ENCODE measurements around the gene CDH4. TPM values are rescaled to one million over a fixed set of nuclear protein-coding genes. Genes with fewer than 3 reads are reported as not detected.

Gene CDH4
- total RNA-seq, 2 experiments from 2014 or later = 0.10 to 0.21 TPM

DNA sequence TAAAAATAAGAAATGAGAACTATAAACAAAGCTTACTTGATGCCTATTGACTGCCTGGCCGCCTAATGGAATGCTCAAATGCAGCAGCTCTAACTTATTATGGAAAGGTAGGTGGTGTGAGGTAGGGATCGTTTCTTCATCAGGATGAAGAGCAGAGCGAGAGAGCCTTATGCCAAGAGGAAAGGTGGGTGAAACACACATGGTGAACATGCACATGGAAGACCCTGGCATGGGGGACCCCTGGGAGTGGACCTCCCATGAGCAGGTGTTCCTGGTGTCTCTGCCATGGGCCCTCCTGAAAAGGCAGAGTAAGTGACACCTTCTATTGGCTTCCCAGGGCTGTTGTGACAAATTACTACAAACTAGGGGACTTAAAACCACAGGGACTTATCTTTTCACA is 130.1 kb downstream of the CDH4 start:
- Mint-ChIP-seq H3K4me1 (ENCODE audit: low read depth) (no peaks in the 10 kb centered on the region), H3K4me3 (no peak overlapping the region), H3K36me3 (no peaks in the 10 kb centered on the region), H3K27me3 (peaks cover 4% of the 10 kb centered on the region), H3K27ac (no peak overlapping the region), H3K9me3 (peaks cover 3% of the 10 kb centered on the region)
- ChIA-PET CTCF (no interaction called here), POLR2A (no interaction called here)
- no peak for DNase-seq
- intact Hi-C loops (cut with micrococcal nuclease) = no loop called here

DNA sequence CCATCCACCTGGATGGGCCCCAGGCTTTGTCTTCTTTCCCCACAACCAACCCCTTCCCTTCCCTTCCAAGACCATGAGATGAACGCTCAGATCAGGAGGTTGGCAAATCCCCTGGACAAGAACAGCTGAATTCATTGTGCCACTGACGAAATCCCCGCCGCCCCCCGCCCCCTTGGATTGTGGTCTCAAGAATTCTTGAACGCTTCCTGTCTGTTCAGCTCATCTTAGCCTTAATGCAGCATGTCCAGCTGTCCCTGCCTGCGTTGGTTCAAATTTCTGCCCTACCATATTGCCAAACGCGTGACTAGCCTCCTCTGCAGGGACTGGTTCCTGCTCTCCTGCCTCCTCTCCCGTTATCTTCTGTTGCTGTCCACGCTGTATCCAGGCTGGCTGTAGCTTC is 133.2 kb downstream of the CDH4 start:
- Mint-ChIP-seq H3K27me3 (peaks cover 7% of the 10 kb centered on the region), H3K4me3 (no peak overlapping the region), H3K9me3 (peaks cover 9% of the 10 kb centered on the region), H3K27ac (no peak overlapping the region), H3K4me1 (ENCODE audit: low read depth) (no peaks in the 10 kb centered on the region), H3K36me3 (no peaks in the 10 kb centered on the region)
- intact Hi-C loops (cut with micrococcal nuclease) = no loop called here
- ChIA-PET CTCF (no interaction called here), POLR2A (no interaction called here)
- no peak for DNase-seq

DNA sequence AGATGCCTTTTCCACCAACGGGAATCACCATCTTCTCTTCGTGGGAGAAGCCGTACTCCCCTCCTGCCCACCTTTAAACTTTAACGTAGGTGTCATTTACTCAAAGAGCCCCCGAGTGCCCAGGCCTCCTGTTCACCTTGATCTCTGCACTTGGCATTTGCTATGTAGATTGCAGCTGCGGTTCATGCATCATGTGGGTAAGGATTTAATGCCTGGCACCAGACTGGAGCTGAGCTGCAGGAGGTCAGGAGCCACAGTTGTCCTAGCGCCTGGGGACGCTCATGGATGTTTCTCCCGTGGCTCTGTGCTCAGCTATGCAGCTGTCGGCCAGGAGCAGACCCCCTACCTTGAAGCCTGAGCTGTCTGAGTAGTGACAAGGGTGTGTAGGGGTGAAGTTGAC is 133.7 kb downstream of the CDH4 start:
- no peak overlapping the region for H3K27ac Mint-ChIP-seq
- H3K4me3 Mint-ChIP-seq = no peak overlapping the region
- H3K4me1 Mint-ChIP-seq (ENCODE audit: low read depth) = no peaks in the 10 kb centered on the region
- ChIA-PET CTCF (no interaction called here), POLR2A (no interaction called here)
- H3K9me3 Mint-ChIP-seq = peaks cover 11% of the 10 kb centered on the region
- DNase-seq = no peak
- H3K36me3 Mint-ChIP-seq = no peaks in the 10 kb centered on the region
- intact Hi-C loops (cut with micrococcal nuclease) = no loop called here
- peaks cover 7% of the 10 kb centered on the region for H3K27me3 Mint-ChIP-seq

DNA sequence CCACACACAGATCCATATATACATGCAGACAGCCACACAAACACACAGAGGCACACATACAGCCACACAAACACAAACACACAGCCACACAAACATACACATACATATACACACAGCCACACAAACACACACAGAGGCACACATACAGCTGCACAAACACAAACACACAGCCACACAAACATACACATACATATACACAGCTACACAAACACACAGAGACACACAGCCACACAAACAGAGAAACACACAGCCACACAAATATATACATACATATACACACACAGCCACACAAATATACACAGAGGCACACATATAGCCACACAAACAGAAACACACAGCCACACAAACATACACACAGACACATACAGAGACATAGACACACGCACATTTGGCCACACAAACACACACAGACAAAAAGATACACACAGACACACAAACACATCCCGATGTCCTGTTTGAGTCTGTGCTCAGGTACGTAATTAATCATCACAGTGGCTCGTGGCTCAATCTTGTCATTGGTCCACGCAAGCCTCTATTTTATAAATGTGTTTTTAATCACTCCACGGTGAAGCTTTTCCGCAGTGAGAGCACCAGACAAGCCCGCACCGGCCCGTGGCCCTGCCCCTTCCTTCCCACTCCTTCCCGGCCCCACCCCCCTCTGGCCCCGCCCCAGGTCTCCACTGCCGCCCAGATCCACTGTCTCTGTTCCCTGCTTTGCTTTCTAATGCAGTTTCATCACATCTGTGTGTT is 135.3 kb downstream of the CDH4 start:
- ChIA-PET CTCF (no interaction called here), POLR2A (no interaction called here)
- intact Hi-C loops (cut with micrococcal nuclease) = no loop called here
- Mint-ChIP-seq H3K4me1 (ENCODE audit: low read depth) (no peaks in the 10 kb centered on the region), H3K36me3 (no peaks in the 10 kb centered on the region), H3K27me3 (peaks cover 7% of the 10 kb centered on the region), H3K9me3 (peaks cover 9% of the 10 kb centered on the region), H3K4me3 (no peak overlapping the region), H3K27ac (no peak overlapping the region)
- peak; percentile 12 for DNase-seq

DNA sequence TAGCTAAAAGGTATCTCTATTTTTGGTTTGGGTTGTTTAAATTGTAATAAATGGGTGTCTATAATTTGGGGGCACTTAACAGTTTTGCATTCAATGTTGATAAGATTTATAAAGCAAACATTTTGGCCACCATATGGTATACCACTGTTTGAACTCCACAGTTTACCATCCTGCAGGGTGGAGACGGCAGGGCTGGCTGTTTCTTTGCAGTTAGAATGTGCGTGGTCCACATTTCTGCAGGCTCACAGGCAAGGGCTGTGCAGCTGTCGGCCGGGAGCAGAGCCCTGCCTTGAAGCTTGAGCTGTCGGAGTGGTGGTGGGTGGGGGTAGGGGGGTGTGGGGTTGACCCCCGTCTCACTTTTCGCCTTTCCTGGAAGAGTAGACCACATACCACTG is 135.9 kb downstream of the CDH4 start:
- Mint-ChIP-seq H3K4me1 (ENCODE audit: low read depth) (no peaks in the 10 kb centered on the region), H3K9me3 (peaks cover 9% of the 10 kb centered on the region), H3K4me3 (no peak overlapping the region), H3K27ac (no peak overlapping the region), H3K36me3 (no peaks in the 10 kb centered on the region), H3K27me3 (peaks cover 7% of the 10 kb centered on the region)
- ChIA-PET POLR2A (no interaction called here), CTCF (no interaction called here)
- no peak for DNase-seq
- intact Hi-C loops (cut with micrococcal nuclease) = no loop called here

DNA sequence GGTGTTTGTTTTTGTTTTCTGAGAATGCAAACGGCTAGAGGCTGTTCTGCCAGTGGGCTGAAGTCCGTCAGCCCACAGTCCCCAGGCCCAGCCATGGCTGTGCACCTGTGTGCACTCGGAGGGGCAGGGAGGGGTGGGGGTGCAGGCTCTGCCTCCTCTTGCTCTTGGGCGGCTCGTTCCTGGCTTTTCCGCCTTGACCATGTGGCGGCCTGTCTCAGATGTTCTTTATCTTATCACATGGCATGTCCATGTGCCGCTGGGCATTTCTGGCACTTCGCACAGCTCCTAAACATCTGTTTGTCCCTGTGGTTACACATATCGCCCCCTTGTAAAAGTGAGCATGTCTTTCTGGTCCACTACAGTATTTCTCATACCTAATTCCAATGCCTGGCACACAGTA is 137.0 kb downstream of the CDH4 start:
- CTCF ChIA-PET = no interaction called here
- intact Hi-C loops (cut with micrococcal nuclease) = no loop called here
- Mint-ChIP-seq H3K27ac (no peak overlapping the region), H3K4me1 (ENCODE audit: low read depth) (no peaks in the 10 kb centered on the region), H3K9me3 (peaks cover 9% of the 10 kb centered on the region), H3K27me3 (peaks cover 7% of the 10 kb centered on the region), H3K36me3 (no peaks in the 10 kb centered on the region), H3K4me3 (no peak overlapping the region)
- DNase-seq = no peak
- POLR2A ChIA-PET = no interaction called here

DNA sequence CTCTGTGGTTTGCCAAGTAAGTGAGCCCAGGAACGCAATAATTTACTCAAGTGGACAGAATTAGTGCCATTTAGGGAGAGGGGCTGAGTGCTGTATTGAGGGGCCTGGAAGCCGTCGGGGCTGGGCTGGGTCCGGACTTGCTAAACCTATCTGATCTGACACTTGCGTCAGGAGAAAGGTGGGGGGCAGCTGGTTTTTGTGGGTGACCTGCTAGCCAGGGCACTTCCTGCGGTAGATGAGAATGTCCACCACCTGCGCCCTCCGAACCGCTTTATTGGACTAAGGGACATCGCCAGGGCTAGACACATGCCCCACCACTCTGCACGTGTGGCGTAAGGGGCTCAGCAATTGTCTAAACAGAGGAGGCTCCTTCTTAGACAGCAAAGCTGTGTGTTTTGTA is 139.1 kb downstream of the CDH4 start:
- POLR2A ChIA-PET = no interaction called here
- peaks cover 7% of the 10 kb centered on the region for H3K27me3 Mint-ChIP-seq
- intact Hi-C loops (cut with micrococcal nuclease) = no loop called here
- H3K4me1 Mint-ChIP-seq (ENCODE audit: low read depth) = no peaks in the 10 kb centered on the region
- CTCF ChIA-PET = no interaction called here
- peaks cover 9% of the 10 kb centered on the region for H3K9me3 Mint-ChIP-seq
- H3K4me3 Mint-ChIP-seq = no peak overlapping the region
- DNase-seq = no peak
- no peaks in the 10 kb centered on the region for H3K36me3 Mint-ChIP-seq
- H3K27ac Mint-ChIP-seq = no peak overlapping the region

DNA sequence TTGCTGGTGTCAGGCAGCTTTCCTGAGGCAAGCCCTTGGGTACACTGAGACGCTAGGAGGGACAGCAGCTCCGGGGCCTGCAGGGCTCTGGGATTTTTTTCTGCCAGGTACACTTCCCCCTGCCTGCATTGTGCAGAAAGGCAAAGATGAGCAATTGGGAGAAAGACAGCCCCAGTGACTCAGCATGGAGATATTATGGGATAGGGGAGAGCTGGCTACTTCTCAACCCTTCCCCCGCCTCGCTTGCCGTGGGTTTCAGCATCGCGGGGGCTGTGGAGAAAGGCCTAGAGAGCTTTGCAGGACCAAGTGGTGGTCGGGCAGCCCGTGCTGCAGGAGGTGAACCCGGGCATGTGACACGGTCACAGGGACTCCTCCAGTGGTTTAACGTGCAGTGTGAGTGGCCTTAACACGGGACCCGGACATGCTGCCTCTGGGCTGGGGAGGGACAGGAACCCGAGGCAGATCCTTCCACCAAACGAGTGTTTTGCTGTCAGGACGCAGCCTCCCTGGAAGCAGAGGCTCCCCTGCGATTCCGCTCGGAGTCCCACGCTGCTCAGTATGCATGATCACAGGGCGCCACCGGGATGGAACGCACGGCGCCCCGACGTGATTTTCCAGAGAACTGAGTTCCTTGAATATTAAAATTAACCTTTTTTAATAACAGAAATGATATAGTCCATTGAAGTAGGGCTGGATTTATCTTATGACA is 139.9 kb downstream of the CDH4 start:
- ChIA-PET POLR2A (no interaction called here), CTCF (no interaction called here)
- Mint-ChIP-seq H3K27ac (no peak overlapping the region), H3K4me3 (no peak overlapping the region), H3K9me3 (peaks cover 9% of the 10 kb centered on the region), H3K27me3 (peaks cover 7% of the 10 kb centered on the region), H3K36me3 (no peaks in the 10 kb centered on the region), H3K4me1 (ENCODE audit: low read depth) (no peaks in the 10 kb centered on the region)
- intact Hi-C loops (cut with micrococcal nuclease) = no loop called here
- DNase-seq = no peak

DNA sequence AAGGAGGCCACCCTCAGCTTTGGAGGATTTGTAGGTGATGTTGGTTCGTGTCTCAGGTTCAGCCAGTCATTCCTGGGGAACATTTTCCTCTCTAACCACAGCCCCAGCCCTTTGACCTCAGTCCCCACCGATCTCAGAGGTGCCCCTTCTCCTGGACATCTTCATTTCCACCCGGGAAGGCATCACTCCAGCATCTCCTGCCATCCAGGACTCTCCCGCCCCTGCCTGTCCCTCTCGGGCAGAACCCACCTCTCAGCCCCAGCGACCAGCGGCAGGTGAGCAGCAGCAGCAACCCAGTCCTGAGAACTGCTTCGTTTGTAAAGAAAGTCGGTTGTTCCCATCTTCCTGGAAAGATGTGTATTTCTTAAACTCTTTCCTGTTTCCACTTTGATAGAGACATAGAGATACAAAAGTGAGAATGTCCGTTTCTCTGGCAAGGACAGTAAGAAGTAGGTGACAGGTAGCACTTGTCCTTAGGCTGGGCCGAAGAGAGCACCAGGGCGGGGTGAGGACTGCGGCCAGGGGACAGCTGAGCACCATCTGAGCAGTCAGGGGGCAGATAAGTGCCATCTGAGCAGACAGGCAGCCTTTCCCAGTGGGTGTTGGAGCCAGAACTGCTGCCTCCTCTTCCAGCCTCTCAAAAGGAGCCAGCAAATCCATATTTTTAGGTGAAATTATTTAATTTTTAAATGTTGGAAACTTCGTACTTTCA is 142.2 kb downstream of the CDH4 start:
- Mint-ChIP-seq H3K27ac (no peak overlapping the region), H3K4me3 (no peak overlapping the region), H3K27me3 (no peaks in the 10 kb centered on the region), H3K9me3 (peaks cover 9% of the 10 kb centered on the region), H3K4me1 (ENCODE audit: low read depth) (no peaks in the 10 kb centered on the region), H3K36me3 (no peaks in the 10 kb centered on the region)
- ChIA-PET CTCF (no interaction called here), POLR2A (no interaction called here)
- no peak for DNase-seq
- intact Hi-C loops (cut with micrococcal nuclease) = no loop called here

DNA sequence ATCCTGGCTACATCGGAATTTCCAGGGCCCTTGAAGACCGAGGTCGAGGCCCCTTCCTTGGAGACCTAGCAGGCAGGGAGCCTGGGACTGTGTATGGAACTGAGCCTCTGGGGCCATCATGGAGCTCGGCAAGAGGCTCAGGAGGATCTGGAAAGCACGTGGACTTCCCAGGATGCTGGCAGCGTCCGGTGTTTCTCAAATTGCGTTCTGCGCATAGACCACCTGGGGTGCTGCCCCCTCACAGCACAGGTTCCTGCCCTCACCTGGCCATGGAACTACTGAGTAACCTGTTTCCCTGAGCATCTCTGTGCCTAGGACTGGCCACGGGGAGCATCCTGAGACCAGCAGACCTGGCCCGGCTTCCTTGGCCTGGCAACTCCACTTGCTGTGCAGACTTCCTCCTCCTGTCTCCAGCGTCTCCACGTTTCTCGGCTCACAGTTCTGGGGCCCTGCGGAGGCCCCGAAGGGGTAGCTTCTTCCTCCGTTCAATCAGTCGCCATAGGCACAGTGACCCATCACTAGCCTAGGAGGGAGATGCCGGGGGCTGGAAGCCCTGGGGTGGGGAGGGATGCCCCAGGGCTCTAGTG is 144.3 kb downstream of the CDH4 start:
- intact Hi-C loops (cut with micrococcal nuclease) = no loop called here
- H3K4me3 Mint-ChIP-seq = no peak overlapping the region
- no peak for DNase-seq
- ChIA-PET POLR2A (no interaction called here), CTCF (no interaction called here)
- H3K9me3 Mint-ChIP-seq = peaks cover 3% of the 10 kb centered on the region
- H3K4me1 Mint-ChIP-seq (ENCODE audit: low read depth) = no peaks in the 10 kb centered on the region
- H3K27ac Mint-ChIP-seq = no peak overlapping the region
- H3K36me3 Mint-ChIP-seq = no peaks in the 10 kb centered on the region
- no peaks in the 10 kb centered on the region for H3K27me3 Mint-ChIP-seq

DNA sequence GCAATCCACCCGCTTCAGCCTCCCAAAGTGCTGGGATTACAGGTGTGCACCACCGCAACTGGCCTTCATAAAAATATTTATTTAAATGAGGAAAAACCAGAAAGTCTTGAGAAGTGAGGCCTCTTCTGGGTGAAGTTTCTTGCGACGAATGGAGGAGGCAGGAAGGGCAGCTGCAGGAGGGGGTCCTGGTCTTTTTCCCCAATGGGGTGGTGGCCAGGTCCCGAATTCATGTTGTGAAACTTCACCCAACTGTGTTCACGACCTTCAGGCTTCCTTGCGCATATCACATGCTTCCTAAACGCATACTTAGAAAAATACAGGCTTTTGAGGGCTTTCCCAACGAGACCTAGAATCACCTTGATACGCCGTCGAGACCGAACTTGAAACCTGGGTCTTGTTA is 145.1 kb downstream of the CDH4 start:
- Mint-ChIP-seq H3K36me3 (no peaks in the 10 kb centered on the region), H3K27ac (no peak overlapping the region), H3K27me3 (no peaks in the 10 kb centered on the region), H3K4me3 (no peak overlapping the region), H3K9me3 (peaks cover 4% of the 10 kb centered on the region), H3K4me1 (ENCODE audit: low read depth) (no peaks in the 10 kb centered on the region)
- intact Hi-C loops (cut with micrococcal nuclease) = no loop called here
- CTCF ChIA-PET = no interaction called here
- DNase-seq = no peak
- POLR2A ChIA-PET = no interaction called here

DNA sequence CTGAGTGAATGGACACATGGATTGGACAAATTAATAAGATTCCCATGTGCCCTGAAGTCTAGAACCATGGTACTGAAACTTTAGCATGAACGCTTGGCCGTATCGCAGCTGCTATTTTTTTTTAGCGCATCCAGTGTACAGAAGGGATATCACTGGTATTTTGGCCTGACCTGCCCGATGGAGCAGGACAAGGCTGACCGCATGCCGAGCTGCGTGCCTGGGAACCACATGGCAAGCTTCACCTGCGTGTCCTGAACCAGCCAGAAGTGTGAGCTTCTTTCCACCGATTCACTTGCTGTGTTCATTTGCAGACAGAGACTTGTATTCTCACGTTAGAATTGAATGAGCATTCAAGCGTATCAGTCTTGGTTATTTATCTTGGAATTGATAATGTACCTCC is 145.7 kb downstream of the CDH4 start:
- ChIA-PET POLR2A (no interaction called here), CTCF (no interaction called here)
- Mint-ChIP-seq H3K36me3 (no peaks in the 10 kb centered on the region), H3K4me3 (no peak overlapping the region), H3K4me1 (ENCODE audit: low read depth) (no peaks in the 10 kb centered on the region), H3K27ac (no peak overlapping the region), H3K9me3 (peaks cover 4% of the 10 kb centered on the region), H3K27me3 (no peaks in the 10 kb centered on the region)
- intact Hi-C loops (cut with micrococcal nuclease) = no loop called here
- DNase-seq = no peak

DNA sequence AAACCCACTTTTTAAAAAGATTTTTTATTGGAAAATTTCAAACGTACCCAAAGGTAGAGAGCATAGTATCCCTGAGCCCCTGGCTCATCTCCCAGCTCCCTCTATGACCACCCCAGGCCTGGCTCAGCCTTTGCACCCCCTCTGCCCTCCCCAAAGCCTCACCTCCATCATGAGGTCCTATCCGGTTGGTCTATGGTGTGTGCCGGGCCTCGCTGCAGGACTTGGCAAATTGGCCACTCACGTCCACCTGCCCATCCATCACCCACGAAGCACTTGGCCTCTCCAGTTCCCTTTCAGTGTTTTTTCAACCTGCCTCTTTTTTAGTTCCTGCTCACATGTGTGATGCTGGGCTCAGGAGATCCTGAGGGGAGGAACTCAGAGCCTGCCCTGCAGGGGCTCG is 147.4 kb downstream of the CDH4 start:
- no peak overlapping the region for H3K27ac Mint-ChIP-seq
- H3K4me1 Mint-ChIP-seq (ENCODE audit: low read depth) = no peaks in the 10 kb centered on the region
- no peak for DNase-seq
- ChIA-PET CTCF (no interaction called here), POLR2A (no interaction called here)
- H3K36me3 Mint-ChIP-seq = no peaks in the 10 kb centered on the region
- no peaks in the 10 kb centered on the region for H3K27me3 Mint-ChIP-seq
- peaks cover 4% of the 10 kb centered on the region for H3K9me3 Mint-ChIP-seq
- intact Hi-C loops (cut with micrococcal nuclease) = no loop called here
- H3K4me3 Mint-ChIP-seq = no peak overlapping the region
